Colonic mucosa (tissue), 4 donors: ENCODE data around the gene SLC52A1. TPM values are rescaled to one million over a fixed set of nuclear protein-coding genes. Genes with fewer than 3 reads are reported as not detected.
A peak's percentile ranks its signal among the peaks of the same experiment; 100 is the strongest.
"Not testable (repeated sequence)": the region's sequence is repeated elsewhere in the genome, so short reads cannot be mapped to it uniquely, and the experiment has no call there.

Source experiments
- DNase-seq: peaks from one replicate; pipeline ENCODE4 v3.0.0-alpha.2; 2020
- H3K27ac ChIP-seq: fragments of 200-600 bp; one replicate; pipeline ENCODE4 v1.8.0; 2021
- H3K27me3 ChIP-seq: fragments of 200-600 bp; one replicate; pipeline ENCODE4 v1.8.0; 2021
- H3K36me3 ChIP-seq: fragments of 200-600 bp; one replicate; pipeline ENCODE4 v1.8.0; 2021
- H3K4me1 ChIP-seq: fragments of 200-600 bp; one replicate; pipeline ENCODE4 v1.8.0; 2021; ENCODE audit warnings: mild to moderate bottlenecking
- H3K4me3 ChIP-seq: fragments of 200-600 bp; one replicate; pipeline ENCODE4 v1.8.0; 2021
- H3K9ac ChIP-seq, 2 donors: one replicate each; pipeline ENCODE4 v1.7.0; 2013; ENCODE audit warnings: control low read depth in 2 of 2, low read depth in 2 of 2, low read length in 2 of 2
- H3K9me3 ChIP-seq: fragments of 200-600 bp; one replicate; pipeline ENCODE4 v1.8.0; 2021
- CTCF ChIP-seq: fragments of 200-600 bp; IDR thresholded peaks from one replicate; pipeline ENCODE4 v1.8.0; 2022; ENCODE audit warnings: antibody characterized with exemption, mild to moderate bottlenecking
- intact Hi-C: fragments of 100-400 bp; cut with DNase I; formaldehyde crosslinking; loops from one replicate; pipeline ENCODE4 v1.14.1; 2022
- total RNA-seq, 2 donors: library from RNA; stranded (reverse); fragmentation: NEBNext Ultra II Directional in 1 of 2; extraction: Animal tissue kit (Norgen Biotek cat#: 25700) in 1 of 2; gene quantifications; one replicate each; pipeline ENCODE4 v1.2.1, GENCODE V29; 2021
- donor health status: healthy.
- donor health status: DM: no; HTN: no; CAD: no.
- donor health status: DM: no; HTN: no; CAD: no.

The SLC52A1 gene
- total RNA-seq, 2 donors from 2014 or later: 1.7 to 2.6 TPM

GRCh38 chr17:5031365-5032082, 3.7 kb downstream of the SLC52A1 start:
- peak; percentile 90 for DNase-seq
- H3K9ac ChIP-seq: peak overlapping the region; percentile 51 to 56
- H3K27ac ChIP-seq: peak overlapping the region; percentile 27
- no peaks in the 10 kb centered on the region for H3K4me1 ChIP-seq
- peak overlapping the region; percentile 42 for H3K4me3 ChIP-seq
- no peaks in the 10 kb centered on the region for H3K9me3 ChIP-seq
- H3K27me3 ChIP-seq: no peaks in the 10 kb centered on the region
- intact Hi-C loops: loop anchor here (1.0 kb wide), 1 partner anchor 31 kb away; no protein-coding TSS in a partner anchor
- TF ChIP-seq CTCF: peak; percentile 68
- no peaks in the 10 kb centered on the region for H3K36me3 ChIP-seq

- H3K9me3 ChIP-seq, H3K4me3 ChIP-seq, H3K27me3 ChIP-seq, intact Hi-C loops, H3K27ac ChIP-seq, H3K36me3 ChIP-seq, DNase-seq, H3K4me1 ChIP-seq, H3K9ac ChIP-seq: not testable (repeated sequence)
Observed at GRCh38 chr17:5030168-5030567, 5.1 kb downstream of the SLC52A1 start.

GRCh38 chr17:5027916-5028315, 7.3 kb downstream of the SLC52A1 start:
- H3K4me3 ChIP-seq: no peak overlapping the region
- DNase-seq: no peak
- no peak for TF ChIP-seq CTCF
- H3K36me3 ChIP-seq: no peaks in the 10 kb centered on the region
- intact Hi-C loops: no loop called here
- H3K27me3 ChIP-seq: no peaks in the 10 kb centered on the region
- no peak overlapping the region for H3K27ac ChIP-seq
- H3K9ac ChIP-seq: no peak overlapping the region
- no peaks in the 10 kb centered on the region for H3K9me3 ChIP-seq
- H3K4me1 ChIP-seq: no peaks in the 10 kb centered on the region

GRCh38 chr17:5027299-5027698, 7.9 kb downstream of the SLC52A1 start:
- Histone ChIP-seq H3K27ac (no peak overlapping the region), H3K9ac (no peak overlapping the region), H3K27me3 (no peaks in the 10 kb centered on the region), H3K9me3 (no peaks in the 10 kb centered on the region), H3K36me3 (peaks cover 4% of the 10 kb centered on the region), H3K4me1 (no peaks in the 10 kb centered on the region), H3K4me3 (no peak overlapping the region)
- TF ChIP-seq CTCF: no peak
- intact Hi-C loops: no loop called here
- no peak for DNase-seq

GRCh38 chr17:5024604-5025003, 10.6 kb downstream of the SLC52A1 start:
- H3K4me3 ChIP-seq: no peak overlapping the region
- no peak overlapping the region for H3K27ac ChIP-seq
- peaks cover 9% of the 10 kb centered on the region for H3K36me3 ChIP-seq
- no peaks in the 10 kb centered on the region for H3K4me1 ChIP-seq
- H3K9ac ChIP-seq: no peak overlapping the region
- H3K9me3 ChIP-seq: no peaks in the 10 kb centered on the region
- TF ChIP-seq CTCF: no peak
- intact Hi-C loops: no loop called here
- DNase-seq: no peak
- no peaks in the 10 kb centered on the region for H3K27me3 ChIP-seq

GRCh38 chr17:5023588-5024147, 11.6 kb downstream of the SLC52A1 start:
- Histone ChIP-seq H3K27ac (no peak overlapping the region), H3K27me3 (no peaks in the 10 kb centered on the region), H3K4me1 (no peaks in the 10 kb centered on the region), H3K9me3 (no peaks in the 10 kb centered on the region), H3K4me3 (no peak overlapping the region), H3K9ac (no peak overlapping the region), H3K36me3 (peaks cover 9% of the 10 kb centered on the region)
- TF ChIP-seq CTCF: no peak
- intact Hi-C loops: no loop called here
- no peak for DNase-seq
